HepG2 (cell line): Measurements from ENCODE around the gene ADM5. TPM values are rescaled to one million over a fixed set of nuclear protein-coding genes. Genes with fewer than 3 reads are reported as not detected.

Source experiments
- BCL3 ChIP-seq: sonication (generic); formaldehyde crosslinking; IDR thresholded peaks from 2 replicates; pipeline ENCODE4 v1.5.1; 2020; ENCODE audit warnings: mild to moderate bottlenecking, missing genetic modification reagents, moderate library complexity
- CREB1 ChIP-seq, 2 experiments: fragments of 450-650 bp in 1 of 2; IDR thresholded peaks; 2 replicates each; pipeline ENCODE4 v1.6.1; 2016 to 2017; ENCODE audit warnings: control low read depth in 1 of 2, mild to moderate bottlenecking in 1 of 2, missing compliant biosample characterization in 1 of 2, missing genetic modification characterization in 1 of 2
- DRAP1 ChIP-seq: IDR thresholded peaks from 2 replicates; pipeline ENCODE4 v1.6.1; 2016; ENCODE audit warnings: missing genetic modification reagents, missing compliant biosample characterization
- FOSL2 ChIP-seq: sonication (generic); formaldehyde crosslinking; IDR thresholded peaks from 2 replicates; pipeline ENCODE4 v1.4.0; 2020; ENCODE audit warnings: missing genetic modification reagents
- FOXP4 ChIP-seq: sonication (generic); formaldehyde crosslinking; IDR thresholded peaks from 2 replicates; pipeline ENCODE4 v1.4.0; 2020; ENCODE audit warnings: missing genetic modification reagents
- HMG20A ChIP-seq: IDR thresholded peaks from 2 replicates; pipeline ENCODE4 v1.6.1; 2016; ENCODE audit warnings: borderline replicate concordance
- HNRNPK ChIP-seq: fragments of 200-400 bp; formaldehyde crosslinking; IDR thresholded peaks from 2 replicates; pipeline ENCODE4 v1.6.1; 2018; ENCODE audit warnings: low read length, low read depth, moderate library complexity, mild to moderate bottlenecking; ENCODE audit not compliant: poor library complexity, severe bottlenecking
- MAZ ChIP-seq, 2 experiments: sonication (generic) in 1 of 2; formaldehyde crosslinking in 1 of 2; IDR thresholded peaks; 2 replicates each; pipeline versions ENCODE4 v1.5.0 to v1.6.1; 2012 to 2020; ENCODE audit warnings: low read depth in 2 of 2, mild to moderate bottlenecking in 2 of 2, borderline replicate concordance in 1 of 2, improper control_type of control experiment in 1 of 2, low read length in 1 of 2, missing genetic modification reagents in 1 of 2, moderate library complexity in 1 of 2
- MIER3 ChIP-seq: IDR thresholded peaks from 2 replicates; pipeline ENCODE4 v1.6.1; 2016; ENCODE audit warnings: missing compliant biosample characterization, borderline replicate concordance
- NONO ChIP-seq, 2 experiments: fragments of 450-650 bp in 1 of 2; sonication (generic) in 1 of 2; formaldehyde crosslinking in 1 of 2; IDR thresholded peaks in 1 of 2; conservative IDR thresholded peaks in 1 of 2; 2 replicates each; pipeline versions ENCODE4 v1.6.1 to v1.8.0; 2017 to 2022; ENCODE audit warnings: mild to moderate bottlenecking in 1 of 2, missing genetic modification reagents in 1 of 2, moderate library complexity in 1 of 2
- NR0B2 ChIP-seq: sonication (generic); formaldehyde crosslinking; IDR thresholded peaks from 2 replicates; pipeline ENCODE4 v1.4.0; 2020; ENCODE audit warnings: mild to moderate bottlenecking, missing genetic modification reagents
- SETDB1 ChIP-seq: sonication (generic); formaldehyde crosslinking; IDR thresholded peaks from 2 replicates; pipeline ENCODE4 v1.5.1; 2020; ENCODE audit warnings: missing genetic modification reagents, mild to moderate bottlenecking, borderline replicate concordance
- SMAD3 ChIP-seq: sonication (generic); formaldehyde crosslinking; IDR thresholded peaks from 2 replicates; pipeline ENCODE4 v1.4.0; 2020; ENCODE audit warnings: missing genetic modification reagents
- SP5 ChIP-seq: IDR thresholded peaks from 2 replicates; pipeline ENCODE4 v1.6.1; 2016; ENCODE audit warnings: low read depth, borderline replicate concordance
- TARDBP ChIP-seq: sonication (generic); formaldehyde crosslinking; IDR thresholded peaks from 2 replicates; pipeline ENCODE4 v1.8.0; 2022; ENCODE audit warnings: mild to moderate bottlenecking, missing genetic modification reagents
- THAP11 ChIP-seq: IDR thresholded peaks from 2 replicates; pipeline ENCODE4 v1.6.1; 2016; ENCODE audit warnings: missing biosample characterization, missing genetic modification reagents
- ZMYM3 ChIP-seq: sonication (generic); formaldehyde crosslinking; IDR thresholded peaks from 2 replicates; pipeline ENCODE4 v1.5.1; 2020; ENCODE audit warnings: mild to moderate bottlenecking, missing genetic modification reagents
- ZNF597 ChIP-seq: sonication (generic); formaldehyde crosslinking; IDR thresholded peaks from 2 replicates; pipeline ENCODE4 v1.5.0; 2020; ENCODE audit warnings: missing genetic modification reagents
- ZNF7 ChIP-seq: IDR thresholded peaks from 2 replicates; pipeline ENCODE4 v1.6.1; 2016; ENCODE audit warnings: missing biosample characterization, missing genetic modification reagents
- ZNF784 ChIP-seq: sonication (generic); formaldehyde crosslinking; IDR thresholded peaks from 2 replicates; pipeline ENCODE4 v1.5.1; 2020; ENCODE audit warnings: missing genetic modification reagents, mild to moderate bottlenecking, borderline replicate concordance
- polyA plus RNA-seq, 8 experiments: library from polyadenylated mRNA; depleted of rRNA in 3 of 8; stranded (reverse) in 7 of 8; unstranded in 1 of 8; fragments of >200 nt; fragmentation: Illumina TruSeq in 4 of 8; extraction: Trizol in 4 of 8; gene quantifications; 2 replicates each; pipeline versions ENCODE4 v1.2.1 to v1.2.3, GENCODE V29; 2011 to 2016; ENCODE audit warnings: low read depth in 4 of 8, missing spikeins in 1 of 8, mixed read lengths in 1 of 8; ENCODE audit not compliant: insufficient read depth in 1 of 8
- total RNA-seq, 5 experiments: library from RNA; depleted of rRNA; stranded (reverse); fragments of >200 nt; fragmentation: Illumina TruSeq; extraction: Trizol; gene quantifications; 2 replicates each; pipeline ENCODE4 v1.2.3, GENCODE V29; 2016; ENCODE audit warnings: low read depth in 1 of 5

Gene ADM5
- total and polyA plus RNA-seq, 2 of the 13 experiments (the other 11 are each of a cell fraction or from before 2014, with no cell fraction given) = 2.7 to 4.1 TPM

GRCh38 chr19:49640113-49640898 lies 49.1 kb upstream of the ADM5 start, which contains the start of gene RRAS (continued):
- TF ChIP-seq NONO (IDR thresholded peaks at IDR 0.05) (no peak), NONO (CRISPR knock-in tag; conservative IDR thresholded peaks at IDR 0.05) (peak; percentile 64; the same call in 1 of the 2 replicates), MAZ (IDR thresholded peaks at IDR 0.05; ENCODE audit: borderline replicate concordance, low read depth, low read length) (peak; percentile 55; the same call in 1 of the 2 replicates), MAZ (CRISPR knock-in tag; IDR thresholded peaks at IDR 0.05; ENCODE audit: low read depth) (peak; percentile 74), CREB1 (IDR thresholded peaks at IDR 0.05) (peak; percentile 55; the same call in 1 of the 2 replicates), CREB1 (CRISPR knock-in tag; IDR thresholded peaks at IDR 0.05) (peak; percentile 87), FOSL2 (CRISPR knock-in tag) (peak; percentile 96), THAP11 (CRISPR knock-in tag) (peak; percentile 96), DRAP1 (CRISPR knock-in tag) (peak; percentile 97), SP5 (peak; percentile 86), ZNF784 (CRISPR knock-in tag) (no peak), ZMYM3 (no peak), HMG20A (CRISPR knock-in tag) (peak; percentile 21; the same call in 1 of the 2 replicates), ZNF7 (CRISPR knock-in tag) (no peak), SETDB1 (no peak), NR0B2 (no peak), SMAD3 (CRISPR knock-in tag) (peak; percentile 88; the same call in 1 of the 2 replicates), FOXP4 (CRISPR knock-in tag) (peak; percentile 55; the same call in 1 of the 2 replicates), BCL3 (CRISPR knock-in tag) (peak; percentile 80; the same call in 1 of the 2 replicates), TARDBP (CRISPR knock-in tag) (0 out of 2 replicates have a peak, but pooled peaks have one; percentile 50), HNRNPK (no peak), ZNF597 (CRISPR knock-in tag) (no peak), MIER3 (CRISPR knock-in tag) (peak; percentile 92; the same call in 1 of the 2 replicates)
